SK-N-SH (cell line): ENCODE results near the gene MPZL1.

Experiments used
- EP300 ChIP-seq, 2 experiments: IDR thresholded peaks; 2 replicates each; pipeline versions ENCODE4 v1.4.0 to v1.6.1; 2012; ENCODE audit warnings: borderline replicate concordance in 1 of 2, low read depth in 1 of 2, low read length in 1 of 2
- EZH2phosphoT487 ChIP-seq: fragments of 200-600 bp; sonication (generic); IDR thresholded peaks from 2 replicates; pipeline ENCODE4 v1.6.1; 2017; ENCODE audit warnings: low read depth, mixed run types, mild to moderate bottlenecking, antibody characterized with exemption, moderate library complexity, borderline replicate concordance
- POLR2AphosphoS5 ChIP-seq: IDR thresholded peaks from 2 replicates; pipeline ENCODE4 v1.6.1; 2012; ENCODE audit warnings: low read depth, low read length
- RXRA ChIP-seq: IDR thresholded peaks from 2 replicates; pipeline ENCODE4 v1.4.0; 2012; ENCODE audit warnings: low read depth, mild to moderate bottlenecking, borderline replicate concordance
- TAF1 ChIP-seq: IDR thresholded peaks from 2 replicates; pipeline ENCODE4 v1.6.1; 2012; ENCODE audit warnings: low read depth, mild to moderate bottlenecking, low read length, moderate library complexity, borderline replicate concordance
- TF ChIP-seq, protein P1 (sequence below): fragments of 200-600 bp; sonication (generic); IDR thresholded peaks from 2 replicates; pipeline ENCODE4 v1.6.1; 2017; ENCODE audit warnings: antibody characterized with exemption, mild to moderate bottlenecking, moderate library complexity
- TF ChIP-seq, protein P2 (sequence below): fragments of 150-350 bp; IDR thresholded peaks from 2 replicates; pipeline ENCODE4 v1.6.1; 2017; ENCODE audit warnings: antibody characterized with exemption, low read length, low read depth, borderline replicate concordance
- TF ChIP-seq, protein P3 (sequence below): IDR thresholded peaks from 2 replicates; pipeline ENCODE4; 2012

DNA sequence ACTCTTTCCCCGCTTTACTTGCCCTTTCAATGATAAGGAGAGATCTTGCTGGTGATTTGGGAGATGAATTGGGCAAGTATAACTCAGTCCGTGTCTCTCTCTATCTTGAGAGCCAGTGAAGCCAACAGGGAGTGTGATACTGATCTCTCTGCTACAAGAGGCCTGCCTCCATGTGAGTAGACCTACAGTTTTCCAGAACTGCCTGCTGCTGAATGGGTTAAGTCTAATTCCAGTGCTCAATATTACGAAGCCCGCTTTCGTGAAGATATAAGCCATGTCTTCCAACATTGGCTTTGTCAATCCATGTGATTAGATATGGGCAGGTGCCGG, 99.5 kb downstream of the MPZL1 start:
- TF ChIP-seq, protein P1, sequence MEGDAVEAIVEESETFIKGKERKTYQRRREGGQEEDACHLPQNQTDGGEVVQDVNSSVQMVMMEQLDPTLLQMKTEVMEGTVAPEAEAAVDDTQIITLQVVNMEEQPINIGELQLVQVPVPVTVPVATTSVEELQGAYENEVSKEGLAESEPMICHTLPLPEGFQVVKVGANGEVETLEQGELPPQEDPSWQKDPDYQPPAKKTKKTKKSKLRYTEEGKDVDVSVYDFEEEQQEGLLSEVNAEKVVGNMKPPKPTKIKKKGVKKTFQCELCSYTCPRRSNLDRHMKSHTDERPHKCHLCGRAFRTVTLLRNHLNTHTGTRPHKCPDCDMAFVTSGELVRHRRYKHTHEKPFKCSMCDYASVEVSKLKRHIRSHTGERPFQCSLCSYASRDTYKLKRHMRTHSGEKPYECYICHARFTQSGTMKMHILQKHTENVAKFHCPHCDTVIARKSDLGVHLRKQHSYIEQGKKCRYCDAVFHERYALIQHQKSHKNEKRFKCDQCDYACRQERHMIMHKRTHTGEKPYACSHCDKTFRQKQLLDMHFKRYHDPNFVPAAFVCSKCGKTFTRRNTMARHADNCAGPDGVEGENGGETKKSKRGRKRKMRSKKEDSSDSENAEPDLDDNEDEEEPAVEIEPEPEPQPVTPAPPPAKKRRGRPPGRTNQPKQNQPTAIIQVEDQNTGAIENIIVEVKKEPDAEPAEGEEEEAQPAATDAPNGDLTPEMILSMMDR: no peak
- TF ChIP-seq TAF1: no peak
- TF ChIP-seq POLR2AphosphoS5: no peak
- TF ChIP-seq, protein P2, sequence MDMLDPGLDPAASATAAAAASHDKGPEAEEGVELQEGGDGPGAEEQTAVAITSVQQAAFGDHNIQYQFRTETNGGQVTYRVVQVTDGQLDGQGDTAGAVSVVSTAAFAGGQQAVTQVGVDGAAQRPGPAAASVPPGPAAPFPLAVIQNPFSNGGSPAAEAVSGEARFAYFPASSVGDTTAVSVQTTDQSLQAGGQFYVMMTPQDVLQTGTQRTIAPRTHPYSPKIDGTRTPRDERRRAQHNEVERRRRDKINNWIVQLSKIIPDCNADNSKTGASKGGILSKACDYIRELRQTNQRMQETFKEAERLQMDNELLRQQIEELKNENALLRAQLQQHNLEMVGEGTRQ: no peak
- no peak for TF ChIP-seq EP300 (IDR thresholded peaks at IDR 0.05; ENCODE audit: borderline replicate concordance in 1 of 2, low read depth in 1 of 2, low read length in 1 of 2)
- TF ChIP-seq, protein P3, sequence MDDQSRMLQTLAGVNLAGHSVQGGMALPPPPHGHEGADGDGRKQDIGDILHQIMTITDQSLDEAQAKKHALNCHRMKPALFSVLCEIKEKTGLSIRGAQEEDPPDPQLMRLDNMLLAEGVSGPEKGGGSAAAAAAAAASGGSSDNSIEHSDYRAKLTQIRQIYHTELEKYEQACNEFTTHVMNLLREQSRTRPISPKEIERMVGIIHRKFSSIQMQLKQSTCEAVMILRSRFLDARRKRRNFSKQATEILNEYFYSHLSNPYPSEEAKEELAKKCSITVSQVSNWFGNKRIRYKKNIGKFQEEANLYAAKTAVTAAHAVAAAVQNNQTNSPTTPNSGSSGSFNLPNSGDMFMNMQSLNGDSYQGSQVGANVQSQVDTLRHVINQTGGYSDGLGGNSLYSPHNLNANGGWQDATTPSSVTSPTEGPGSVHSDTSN: no peak
- TF ChIP-seq RXRA: no peak
- TF ChIP-seq EZH2phosphoT487: no peak
